Gastroesophageal sphincter (tissue), 3 donors: Measurements from ENCODE around the gene GAST.

Source experiments
- CTCF ChIP-seq, 4 experiments: fragments of 200-600 bp in 2 of 4; fragments of 450-650 bp in 2 of 4; sonication (generic) in 1 of 4; IDR thresholded peaks; one replicate each; pipeline ENCODE4 v1.5.1; 2017 to 2019; ENCODE audit warnings: antibody characterized with exemption in 4 of 4, mild to moderate bottlenecking in 2 of 4, moderate library complexity in 2 of 4
- EP300 ChIP-seq: sonication (generic); formaldehyde crosslinking; IDR thresholded peaks from one replicate; pipeline ENCODE4 v1.6.1; 2017; ENCODE audit warnings: antibody characterized with exemption, mild to moderate bottlenecking
- POLR2A ChIP-seq, 2 donors: fragments of 450-650 bp; IDR thresholded peaks; one replicate each; pipeline ENCODE4 v1.6.1; 2017; ENCODE audit warnings: antibody characterized with exemption in 2 of 2, mild to moderate bottlenecking in 2 of 2, moderate library complexity in 1 of 2
- POLR2AphosphoS5 ChIP-seq: sonication (generic); formaldehyde crosslinking; IDR thresholded peaks from one replicate; pipeline ENCODE4 v1.6.1; 2017; ENCODE audit warnings: antibody characterized with exemption

- TF ChIP-seq CTCF (IDR thresholded peaks at IDR 0.05) = no peak
- TF ChIP-seq POLR2AphosphoS5 = no peak
- no peak for TF ChIP-seq POLR2A (IDR thresholded peaks at IDR 0.05)
- no peak for TF ChIP-seq EP300
These were observed 22.8 kb downstream of the GAST start for GRCh38 chr17:41734949-41735313.
